ENCODE data around the gene IGSF8.

GRCh38 chr1:160128636-160129035, 30.2 kb upstream of the IGSF8 start:
- TF ChIP-seq, protein P1, sequence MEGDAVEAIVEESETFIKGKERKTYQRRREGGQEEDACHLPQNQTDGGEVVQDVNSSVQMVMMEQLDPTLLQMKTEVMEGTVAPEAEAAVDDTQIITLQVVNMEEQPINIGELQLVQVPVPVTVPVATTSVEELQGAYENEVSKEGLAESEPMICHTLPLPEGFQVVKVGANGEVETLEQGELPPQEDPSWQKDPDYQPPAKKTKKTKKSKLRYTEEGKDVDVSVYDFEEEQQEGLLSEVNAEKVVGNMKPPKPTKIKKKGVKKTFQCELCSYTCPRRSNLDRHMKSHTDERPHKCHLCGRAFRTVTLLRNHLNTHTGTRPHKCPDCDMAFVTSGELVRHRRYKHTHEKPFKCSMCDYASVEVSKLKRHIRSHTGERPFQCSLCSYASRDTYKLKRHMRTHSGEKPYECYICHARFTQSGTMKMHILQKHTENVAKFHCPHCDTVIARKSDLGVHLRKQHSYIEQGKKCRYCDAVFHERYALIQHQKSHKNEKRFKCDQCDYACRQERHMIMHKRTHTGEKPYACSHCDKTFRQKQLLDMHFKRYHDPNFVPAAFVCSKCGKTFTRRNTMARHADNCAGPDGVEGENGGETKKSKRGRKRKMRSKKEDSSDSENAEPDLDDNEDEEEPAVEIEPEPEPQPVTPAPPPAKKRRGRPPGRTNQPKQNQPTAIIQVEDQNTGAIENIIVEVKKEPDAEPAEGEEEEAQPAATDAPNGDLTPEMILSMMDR (IDR thresholded peaks at IDR 0.05; ENCODE audit: control extremely low read depth in 1 of 3, insufficient read depth in 1 of 3, low read depth in 1 of 3, low read length in 3 of 3) = no peak
- TF ChIP-seq TAF1 (IDR thresholded peaks at IDR 0.05; ENCODE audit: low read depth, low read length) = no peak
- TF ChIP-seq RAD21 (IDR thresholded peaks at IDR 0.05 in 1 of 2, conservative IDR thresholded peaks at IDR 0.05 in 1 of 2; ENCODE audit: low read depth in 2 of 2, low read length in 2 of 2) = no peak

Data from H1 (cell line).